Stimulated activated CD4-positive, alpha-beta T cell treated with anti-CD3 and anti-CD28 coated beads, Interleukin-1b, Interleukin-23, amount 100 ng/mL, for 48 hours (primary cell): ENCODE measurements around the gene TBC1D9B.

Experiments used
- DNase-seq: peaks from one replicate; pipeline ENCODE4 v3.0.0-alpha.2; 2020

The TBC1D9B gene

GRCh38 chr5:179868541-179868940 is 39.2 kb downstream of the TBC1D9B start:
- no peak for DNase-seq

- DNase-seq: no peak
These were observed 40.2 kb downstream of the TBC1D9B start for GRCh38 chr5:179867476-179867875.

DNA sequence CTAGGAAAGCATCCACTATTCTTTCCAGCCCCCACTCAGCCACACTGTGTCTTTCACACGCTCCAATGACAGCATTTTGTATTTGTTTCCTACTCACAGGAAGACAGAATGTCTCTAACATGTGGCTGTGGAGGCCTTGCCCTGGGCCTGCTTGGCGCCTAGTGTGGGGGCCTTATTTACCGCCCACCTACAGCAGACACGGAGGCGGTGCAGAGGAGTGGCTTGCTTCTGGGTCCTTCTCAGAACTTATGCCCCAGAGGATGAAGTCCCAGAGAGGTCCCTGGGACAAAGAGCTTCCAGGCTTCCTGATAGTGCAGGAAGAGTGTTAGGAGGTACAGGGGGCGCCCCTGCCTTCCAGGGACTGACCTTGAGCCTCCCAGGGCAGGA is 40.6 kb downstream of the TBC1D9B start:
- no peak for DNase-seq

- DNase-seq: peak; percentile 33
These were observed 41.2 kb downstream of the TBC1D9B start for GRCh38 chr5:179866241-179867078.

- no peak for DNase-seq
These were observed 42.0 kb downstream of the TBC1D9B start for GRCh38 chr5:179865491-179866240.

DNA sequence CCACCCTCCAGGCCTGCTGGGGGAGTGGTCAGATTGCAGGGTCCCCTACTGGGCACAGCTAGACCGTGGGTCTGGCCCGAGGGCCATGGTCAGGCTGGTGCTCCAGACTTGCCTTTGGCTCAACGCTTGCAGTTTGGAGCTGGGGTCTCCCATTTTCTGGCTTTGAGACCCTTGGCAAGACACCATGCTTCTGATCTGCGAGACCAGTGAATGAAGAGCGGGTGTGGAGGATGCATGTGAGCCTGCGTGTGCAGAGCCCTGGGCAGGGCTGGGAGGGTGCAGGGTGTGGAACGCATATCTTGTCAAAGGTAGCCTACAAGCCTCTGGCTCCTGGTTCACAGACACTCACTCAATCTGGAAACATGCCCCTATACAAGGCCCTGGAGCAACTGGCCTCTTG is 43.0 kb downstream of the TBC1D9B start:
- no peak for DNase-seq

- no peak for DNase-seq
These were observed 44.1 kb downstream of the TBC1D9B start for GRCh38 chr5:179863449-179864085.

DNA sequence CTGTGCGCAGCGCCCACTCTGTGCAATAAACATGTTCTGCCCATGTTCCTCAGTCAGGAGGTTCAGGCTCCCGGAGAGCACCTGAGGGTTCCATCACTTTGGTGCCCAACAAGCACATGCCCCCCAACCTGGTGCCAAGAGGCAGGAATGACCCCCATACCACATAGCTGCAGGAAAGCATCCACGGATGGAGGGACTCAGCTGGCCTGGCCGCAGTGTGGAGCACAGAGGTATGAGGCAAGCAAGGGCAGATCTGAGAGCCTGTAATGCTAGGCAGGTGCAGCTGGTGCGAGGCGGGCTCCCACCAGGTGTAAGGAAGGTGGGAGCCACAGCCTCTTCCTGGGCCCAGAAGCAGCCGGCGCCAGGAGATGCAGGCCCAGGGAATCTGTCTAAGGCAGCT is 44.8 kb downstream of the TBC1D9B start:
- no peak for DNase-seq

GRCh38 chr5:179862296-179862695 is 45.4 kb downstream of the TBC1D9B start:
- no peak for DNase-seq

GRCh38 chr5:179860301-179860700 is 47.4 kb downstream of the TBC1D9B start:
- no peak for DNase-seq

DNA sequence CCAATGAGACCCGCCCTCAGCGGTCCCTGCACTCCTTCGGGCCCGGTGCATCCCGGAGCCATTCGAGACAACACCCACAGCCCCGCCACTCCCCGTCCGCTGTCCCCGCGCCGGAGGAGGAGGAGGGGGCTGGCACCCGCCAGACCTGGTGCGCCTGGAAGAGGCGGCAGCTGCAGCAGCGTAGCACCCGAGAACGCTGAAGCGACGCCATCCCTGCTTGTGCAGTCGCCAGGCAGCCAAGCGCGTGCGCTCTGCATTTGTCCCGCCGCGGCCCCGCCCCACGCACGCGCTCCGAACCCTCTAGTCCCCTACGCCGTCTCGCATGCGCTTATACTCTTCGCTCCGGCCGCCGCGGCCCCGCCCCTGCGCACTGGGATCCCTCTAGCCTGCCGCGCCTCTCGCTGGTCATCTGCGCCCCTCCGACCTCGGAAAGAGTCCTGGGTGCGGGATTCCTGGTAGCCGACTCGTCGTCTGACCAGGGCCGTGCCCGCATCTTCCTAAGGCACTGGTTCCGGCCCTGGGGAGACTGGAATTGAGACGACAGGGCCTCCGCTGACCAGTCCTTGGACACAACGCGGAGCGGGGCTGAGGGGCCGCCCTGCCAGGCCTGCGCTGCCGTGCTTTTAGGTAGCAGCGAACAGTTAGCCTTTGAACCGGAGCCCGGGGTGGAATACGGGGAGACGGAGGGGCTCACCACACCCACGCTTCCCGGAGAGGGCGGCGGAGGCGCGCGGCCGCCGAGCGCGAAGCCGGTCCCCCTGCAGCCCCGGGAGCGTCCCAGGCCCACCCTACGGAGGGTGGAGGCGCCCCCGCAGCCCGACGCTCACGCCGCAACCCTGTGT is 48.9 kb downstream of the TBC1D9B start, which contains the start of gene MRNIP:
Gene MRNIP (minus strand): TSS at position 232 of the 842 bp plus-strand sequence. CDS start 21 bp downstream, at position 211.
- peak; percentile 89 for DNase-seq

GRCh38 chr5:179858241-179858585 is 49.5 kb downstream of the TBC1D9B start:
- peak; percentile 49 for DNase-seq

GRCh38 chr5:179854356-179854755 is 53.3 kb downstream of the TBC1D9B start:
- DNase-seq: no peak

- DNase-seq: no peak
These were observed 54.6 kb downstream of the TBC1D9B start for GRCh38 chr5:179852993-179853547.

- no peak for DNase-seq
These were observed 66.1 kb downstream of the TBC1D9B start for GRCh38 chr5:179841621-179842020.

GRCh38 chr5:179840766-179841165 is 66.9 kb downstream of the TBC1D9B start:
- no peak for DNase-seq

- no peak for DNase-seq
These were observed 67.4 kb downstream of the TBC1D9B start for GRCh38 chr5:179840321-179840720.

DNA sequence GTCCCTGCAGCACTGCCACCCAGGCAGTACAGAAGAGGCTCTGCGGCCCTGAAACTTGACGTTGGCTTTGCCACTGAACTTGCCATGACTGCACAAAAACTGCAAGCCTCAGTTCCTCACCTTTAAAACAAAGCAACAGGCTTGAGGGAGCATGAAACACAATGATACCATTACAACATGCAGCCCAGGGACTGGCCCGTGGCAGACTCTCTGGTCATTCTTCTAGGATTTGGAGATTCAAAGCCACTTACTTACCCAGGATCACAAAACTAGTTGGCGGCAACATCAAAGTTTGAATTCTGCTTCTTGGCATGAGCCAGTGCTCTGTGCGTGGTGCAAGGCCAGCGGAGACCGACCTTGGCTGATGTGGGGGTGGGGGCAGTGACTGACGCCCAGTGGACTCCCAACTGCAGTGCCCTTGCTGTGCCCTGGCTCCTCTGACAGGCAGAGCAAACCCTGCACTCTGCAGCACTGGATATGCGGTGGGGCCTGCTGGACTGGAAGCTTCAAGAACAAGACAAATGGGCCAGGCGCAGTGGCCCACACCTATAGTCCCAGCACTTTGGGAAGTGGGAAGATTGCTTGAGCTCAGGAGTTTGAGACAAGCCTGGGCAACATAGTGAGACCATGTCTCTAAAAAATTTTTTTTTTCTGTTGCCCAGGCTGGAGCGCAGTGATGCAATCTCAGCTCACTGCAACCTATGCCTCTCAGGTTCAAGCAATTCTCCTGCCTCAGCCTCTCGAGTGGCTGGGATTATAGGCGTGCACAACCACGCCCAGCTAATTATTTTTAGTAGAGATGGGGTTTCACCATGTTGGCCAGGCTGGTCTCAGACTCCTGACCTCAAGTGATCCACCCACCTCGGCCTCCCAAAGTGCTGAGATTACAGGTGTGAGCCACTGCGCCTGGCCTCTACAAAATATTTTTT is 68.1 kb downstream of the TBC1D9B start:
- no peak for DNase-seq

GRCh38 chr5:179837076-179838011 is 70.4 kb downstream of the TBC1D9B start:
- DNase-seq: no peak
